Esophagus (tissue), 2 donors: Measurements from ENCODE around the gene PTPRC. TPM values are rescaled to one million over a fixed set of nuclear protein-coding genes. Genes with fewer than 3 reads are reported as not detected.

Source experiments
- H3K27ac ChIP-seq, 2 donors: one replicate each; pipeline ENCODE4 v1.5.1; 2013; ENCODE audit warnings: low read depth in 2 of 2, mild to moderate bottlenecking in 2 of 2, inconsistent platforms in 1 of 2, low read length in 1 of 2, moderate library complexity in 1 of 2
- H3K27me3 ChIP-seq, 2 donors: one replicate each; pipeline ENCODE4 v1.6.1; 2013; ENCODE audit warnings: low read length in 2 of 2, control low read depth in 1 of 2, mild to moderate bottlenecking in 1 of 2; ENCODE audit not compliant: insufficient read depth in 2 of 2, control insufficient read depth in 1 of 2
- H3K36me3 ChIP-seq, 2 donors: one replicate each; pipeline ENCODE4 v1.6.1; 2013; ENCODE audit warnings: low read length in 1 of 2; ENCODE audit not compliant: control insufficient read depth in 2 of 2, insufficient read depth in 2 of 2
- H3K4me1 ChIP-seq, 2 donors: one replicate each; pipeline ENCODE4 v1.6.1; 2013; ENCODE audit warnings: low read length in 1 of 2; ENCODE audit not compliant: control insufficient read depth in 2 of 2, insufficient read depth in 2 of 2
- H3K4me3 ChIP-seq, 2 donors: one replicate each; pipeline ENCODE4 v1.5.1; 2013; ENCODE audit warnings: low read length in 2 of 2, mild to moderate bottlenecking in 2 of 2, low read depth in 1 of 2, moderate library complexity in 1 of 2
- H3K9me3 ChIP-seq, 2 donors: one replicate each; pipeline ENCODE4 v1.6.1; 2013; ENCODE audit warnings: mild to moderate bottlenecking in 2 of 2, low read depth in 1 of 2, low read length in 1 of 2, moderate library complexity in 1 of 2; ENCODE audit not compliant: control insufficient read depth in 2 of 2, insufficient read depth in 1 of 2
- WGBS, 2 donors: extraction: QIAGEN DNeasy Blood & Tissue Kit; methylation state at CpG; one replicate each; pipeline ENCODE4 v1.1.7; 2013; 5-methylcytosine and 5-hydroxymethylcytosine counted together
- polyA plus RNA-seq, 2 donors: library from polyadenylated mRNA; stranded (reverse); fragments of 200-250 nt; gene quantifications; one replicate each; pipeline ENCODE4 v1.2.3, GENCODE V29; 2013
- donor health status: healthy with polysubstance abuse.
- donor health status: Bipolar disorder and iron deficiency.

PTPRC gene
- polyA plus RNA-seq, 2 donors: 1.2 to 3.0 TPM

GRCh38 chr1:198775606-198776005, 136.8 kb downstream of the PTPRC start:
- Histone ChIP-seq H3K27ac (no peak overlapping the region), H3K36me3 (no peaks in the 10 kb centered on the region), H3K4me3 (no peak overlapping the region), H3K4me1 (no peaks in the 10 kb centered on the region), H3K27me3 (no peaks in the 10 kb centered on the region), H3K9me3 (no peaks in the 10 kb centered on the region)
- WGBS, 2 donors: 86 to 87% methylated on average over 6 of the region's 6 CpGs

DNA sequence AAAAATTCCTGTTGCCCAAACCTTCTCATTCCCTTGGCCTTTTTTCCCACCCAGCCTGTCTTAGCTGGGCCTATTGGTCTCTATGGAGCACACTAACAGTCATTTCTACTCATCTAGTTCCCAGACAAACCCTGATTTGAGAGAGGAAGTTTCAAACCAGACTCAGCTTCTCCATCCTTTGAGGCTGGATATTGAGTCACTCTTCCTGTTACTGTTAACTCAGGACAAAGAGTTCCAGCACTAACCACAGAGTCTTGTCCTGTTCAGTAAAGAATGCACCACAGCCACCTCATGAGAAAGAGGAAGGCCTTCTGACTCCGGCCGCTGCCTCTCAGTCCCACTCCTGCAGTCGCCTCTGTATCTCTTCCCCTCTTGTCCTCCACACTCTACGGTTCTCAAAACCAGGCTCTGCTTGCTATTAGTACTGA, 137.8 kb downstream of the PTPRC start:
- no peak overlapping the region for H3K27ac ChIP-seq
- WGBS, 2 donors: 69 to 82% methylated on average over 4 of the region's 4 CpGs
- no peaks in the 10 kb centered on the region for H3K36me3 ChIP-seq

GRCh38 chr1:198778049-198778448, 139.2 kb downstream of the PTPRC start:
- H3K27me3 ChIP-seq: no peaks in the 10 kb centered on the region

More for the DNA sequence above, 137.8 kb downstream of the PTPRC start:
- Histone ChIP-seq H3K4me1 (no peaks in the 10 kb centered on the region), H3K9me3 (no peaks in the 10 kb centered on the region), H3K27me3 (no peaks in the 10 kb centered on the region), H3K4me3 (no peak overlapping the region)

GRCh38 chr1:198780376-198780775, 141.5 kb downstream of the PTPRC start:
- Histone ChIP-seq H3K9me3 (no peaks in the 10 kb centered on the region), H3K27ac (no peak overlapping the region)
- 52 to 53% methylated on average over 1 of the region's 1 CpG for WGBS, 2 donors

More at GRCh38 chr1:198778049-198778448, 139.2 kb downstream of the PTPRC start:
- Histone ChIP-seq H3K4me3 (no peak overlapping the region), H3K9me3 (no peaks in the 10 kb centered on the region), H3K27ac (no peak overlapping the region), H3K4me1 (no peaks in the 10 kb centered on the region), H3K36me3 (no peaks in the 10 kb centered on the region)
- WGBS, 2 donors: 56 to 69% methylated on average over 4 of the region's 4 CpGs

GRCh38 chr1:198788561-198789064, 149.8 kb downstream of the PTPRC start:
- Histone ChIP-seq H3K4me3 (no peak overlapping the region), H3K4me1 (no peaks in the 10 kb centered on the region), H3K9me3 (no peaks in the 10 kb centered on the region), H3K27me3 (no peaks in the 10 kb centered on the region), H3K27ac (no peak overlapping the region), H3K36me3 (no peaks in the 10 kb centered on the region)
- 28 to 31% methylated on average over 3 of the region's 3 CpGs for WGBS, 2 donors

More at GRCh38 chr1:198780376-198780775, 141.5 kb downstream of the PTPRC start:
- H3K4me1 ChIP-seq: no peaks in the 10 kb centered on the region
- H3K27me3 ChIP-seq: no peaks in the 10 kb centered on the region
- no peaks in the 10 kb centered on the region for H3K36me3 ChIP-seq
- no peak overlapping the region for H3K4me3 ChIP-seq

- 62 to 77% methylated on average over 3 of the region's 3 CpGs for WGBS, 2 donors
- Histone ChIP-seq H3K9me3 (peaks cover 2 to 3% of the 10 kb centered on the region in 2 donors), H3K27ac (no peak overlapping the region), H3K4me1 (no peaks in the 10 kb centered on the region), H3K36me3 (no peaks in the 10 kb centered on the region), H3K4me3 (no peak overlapping the region), H3K27me3 (no peaks in the 10 kb centered on the region)
These were observed 154.9 kb downstream of the PTPRC start for GRCh38 chr1:198793714-198794113.

DNA sequence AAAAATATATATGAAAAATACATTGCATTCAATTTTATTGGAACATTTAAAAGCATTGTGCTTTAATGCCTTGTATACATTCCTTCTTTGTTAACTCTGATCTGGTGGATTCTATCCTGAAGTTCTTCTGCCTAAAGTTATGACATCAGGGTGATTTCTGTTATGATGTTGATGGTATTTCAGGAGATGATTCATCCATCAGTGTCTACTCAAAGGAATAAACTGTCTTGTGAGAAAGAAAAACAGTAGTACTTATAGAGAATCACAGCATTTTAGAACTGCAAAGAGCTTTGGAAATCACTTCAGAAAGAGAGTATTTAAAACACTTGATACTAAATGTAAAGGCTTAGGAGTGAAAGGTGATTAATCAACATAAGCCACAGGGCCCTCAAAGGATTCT, 155.7 kb downstream of the PTPRC start:
- Histone ChIP-seq H3K9me3 (peaks cover 2 to 3% of the 10 kb centered on the region in 2 donors), H3K27ac (no peak overlapping the region), H3K4me3 (no peak overlapping the region), H3K4me1 (no peaks in the 10 kb centered on the region), H3K36me3 (no peaks in the 10 kb centered on the region), H3K27me3 (no peaks in the 10 kb centered on the region)

- Histone ChIP-seq H3K4me1 (no peaks in the 10 kb centered on the region), H3K27ac (no peak overlapping the region), H3K27me3 (no peaks in the 10 kb centered on the region), H3K9me3 (peaks cover 2 to 3% of the 10 kb centered on the region in 2 donors), H3K36me3 (no peaks in the 10 kb centered on the region), H3K4me3 (no peak overlapping the region)
- 73 to 90% methylated on average over 2 of the region's 2 CpGs for WGBS, 2 donors
These were observed 158.8 kb downstream of the PTPRC start for GRCh38 chr1:198797656-198798055.

DNA sequence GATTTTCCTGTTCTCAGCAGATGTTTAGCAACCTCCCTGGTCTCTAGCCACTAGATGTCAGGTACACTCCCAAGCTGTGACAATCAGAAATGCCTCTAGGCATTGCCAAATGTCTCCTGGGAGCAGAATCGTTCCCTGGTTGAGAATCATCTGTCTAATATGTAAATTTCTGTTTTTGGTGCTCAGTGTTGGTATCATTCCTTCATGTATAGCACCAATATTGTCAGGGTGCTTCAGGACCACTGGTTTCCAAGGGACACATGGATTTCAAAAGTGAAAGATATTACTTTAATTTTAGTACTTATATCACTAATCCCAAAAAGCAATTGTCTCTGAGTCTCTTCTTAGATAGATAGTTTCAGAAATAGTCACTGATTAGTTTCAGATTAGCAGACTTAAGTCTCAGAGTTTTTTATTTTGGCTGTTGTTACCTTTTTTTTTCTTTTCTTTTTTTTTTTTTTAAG, 160.1 kb downstream of the PTPRC start:
- WGBS, 2 donors: 29 to 32% methylated on average over 1 of the region's 1 CpG
- Histone ChIP-seq H3K9me3 (peaks cover 2 to 3% of the 10 kb centered on the region in 2 donors), H3K36me3 (no peaks in the 10 kb centered on the region), H3K4me1 (no peaks in the 10 kb centered on the region), H3K27ac (no peak overlapping the region), H3K4me3 (no peak overlapping the region), H3K27me3 (no peaks in the 10 kb centered on the region)

- Histone ChIP-seq H3K36me3 (no peaks in the 10 kb centered on the region), H3K27ac (no peak overlapping the region), H3K4me3 (no peak overlapping the region), H3K27me3 (no peaks in the 10 kb centered on the region), H3K4me1 (no peaks in the 10 kb centered on the region), H3K9me3 (no peaks in the 10 kb centered on the region)
- 88 to 94% methylated on average over 5 of the region's 5 CpGs for WGBS, 2 donors
These were observed 166.8 kb downstream of the PTPRC start for GRCh38 chr1:198805498-198806151.
